Activated naive CD4-positive, alpha-beta T cell treated with anti-CD3 and anti-CD28 coated beads for 36 hours (primary cell): Measurements from ENCODE around the gene ZNF215. TPM values are rescaled to one million over a fixed set of nuclear protein-coding genes. Genes with fewer than 3 reads are reported as not detected.

Experiments used
- CTCF ChIA-PET: fragments of 350-600 bp; sonication (Branson Sonifier 250); formaldehyde crosslinking; loops from one replicate; lab custom pipeline; 2021; ENCODE audit warnings: antibody characterized with exemption; lab: Charles Lee
- DNase-seq: peaks from one replicate; pipeline ENCODE4 v3.0.0-alpha.2; 2020
- H3K27ac Mint-ChIP-seq: one replicate; pipeline ENCODE4 v1.8.0; 2021; ENCODE audit warnings: mild to moderate bottlenecking, mixed read lengths
- H3K27me3 Mint-ChIP-seq: one replicate; pipeline ENCODE4 v1.8.0; 2021; ENCODE audit warnings: low read depth, mixed read lengths
- H3K36me3 Mint-ChIP-seq: one replicate; pipeline ENCODE4 v1.8.0; 2021; ENCODE audit warnings: low read depth, mixed read lengths
- H3K4me1 Mint-ChIP-seq: one replicate; pipeline ENCODE4 v1.8.0; 2021; ENCODE audit warnings: low read depth, mixed read lengths
- H3K4me3 Mint-ChIP-seq: one replicate; pipeline ENCODE4 v1.8.0; 2021; ENCODE audit warnings: mild to moderate bottlenecking, moderate library complexity, mixed read lengths
- H3K9me3 Mint-ChIP-seq: one replicate; pipeline ENCODE4 v1.8.0; 2021; ENCODE audit warnings: mixed read lengths
- intact Hi-C: fragments of 100-400 bp; cut with micrococcal nuclease; formaldehyde crosslinking; loops from one replicate; pipeline ENCODE4 v1.15.1; 2023
- total RNA-seq, 2 experiments: library from RNA; stranded (reverse); gene quantifications; one replicate each; pipeline ENCODE4 v1.2.3, GENCODE V29; 2021

ZNF215 gene
- total RNA-seq, 2 experiments from 2014 or later = 0.99 to 1.1 TPM

- Mint-ChIP-seq H3K36me3 (no peaks in the 10 kb centered on the region), H3K4me3 (no peak overlapping the region), H3K27me3 (no peaks in the 10 kb centered on the region), H3K27ac (no peak overlapping the region), H3K9me3 (no peaks in the 10 kb centered on the region), H3K4me1 (no peaks in the 10 kb centered on the region)
- intact Hi-C loops = no loop called here
- DNase-seq = no peak
- CTCF ChIA-PET = interaction anchor here (1.2 kb wide), 1 partner anchor 157 kb away, joined by 3 read pairs; no protein-coding TSS in a partner anchor
Observed at GRCh38 chr11:6911378-6911777, 14.8 kb upstream of the ZNF215 start.

GRCh38 chr11:6911948-6912347, 14.3 kb upstream of the ZNF215 start:
- Mint-ChIP-seq H3K36me3 (no peaks in the 10 kb centered on the region), H3K9me3 (no peaks in the 10 kb centered on the region), H3K27ac (no peak overlapping the region), H3K4me3 (no peak overlapping the region), H3K27me3 (no peaks in the 10 kb centered on the region), H3K4me1 (no peaks in the 10 kb centered on the region)
- DNase-seq = no peak
- CTCF ChIA-PET = interaction anchor here (1.2 kb wide), 1 partner anchor 157 kb away, joined by 3 read pairs; no protein-coding TSS in a partner anchor
- intact Hi-C loops = no loop called here

- Mint-ChIP-seq H3K27ac (no peak overlapping the region), H3K4me3 (no peak overlapping the region), H3K9me3 (peaks cover 2% of the 10 kb centered on the region), H3K4me1 (no peaks in the 10 kb centered on the region), H3K36me3 (no peaks in the 10 kb centered on the region), H3K27me3 (peaks cover 11% of the 10 kb centered on the region)
- intact Hi-C loops = loop anchor here (10.0 kb wide), 1 partner anchor 105 kb away; no protein-coding TSS in a partner anchor
- CTCF ChIA-PET = no interaction called here
- DNase-seq = no peak
Observed at GRCh38 chr11:6919698-6920097, 6.5 kb upstream of the ZNF215 start.

GRCh38 chr11:6920702-6921101, 5.5 kb upstream of the ZNF215 start, which contains the start of gene OR2D3:
Gene OR2D3 (plus strand): TSS chr11:6921002. CDS start chr11:6921002, 0 bp downstream.
- Mint-ChIP-seq H3K27ac (no peak within 1 kb of the TSS), H3K36me3 (no peaks in the 10 kb centered on the region), H3K4me3 (no peak within 1 kb of the TSS), H3K27me3 (peaks cover 15% of the 10 kb centered on the region), H3K4me1 (peaks cover 2% of the 10 kb centered on the region), H3K9me3 (peaks cover 2% of the 10 kb centered on the region)
- intact Hi-C loops = loop anchor here (10.0 kb wide), 1 partner anchor 106 kb away; no protein-coding TSS in a partner anchor
- CTCF ChIA-PET = interaction anchor here (1.1 kb wide), 1 partner anchor 108 kb away, joined by 3 read pairs; no protein-coding TSS in a partner anchor
- no peak for DNase-seq

GRCh38 chr11:6925007-6925577, 1.1 kb upstream of the ZNF215 start:
- Mint-ChIP-seq H3K36me3 (no peaks in the 10 kb centered on the region), H3K27me3 (peaks cover 32% of the 10 kb centered on the region), H3K4me1 (peaks cover 16% of the 10 kb centered on the region), H3K27ac (no peak overlapping the region), H3K4me3 (no peak overlapping the region), H3K9me3 (no peaks in the 10 kb centered on the region)
- intact Hi-C loops = loop anchor here (10.0 kb wide), 1 partner anchor 110 kb away; no protein-coding TSS in a partner anchor
- CTCF ChIA-PET = interaction anchor here (0.7 kb wide), 1 partner anchor 61 kb away, joined by 4 read pairs; no protein-coding TSS in a partner anchor
- no peak for DNase-seq

- intact Hi-C loops = loop anchor here (10.0 kb wide), 1 partner anchor 111 kb away; no protein-coding TSS in a partner anchor
Observed at GRCh38 chr11:6925636-6926207, 504 bp upstream of the ZNF215 start.

GRCh38 chr11:6927030-6927617, 898 bp downstream of the ZNF215 start:
- Mint-ChIP-seq H3K27me3 (peaks cover 32% of the 10 kb centered on the region), H3K4me1 (peaks cover 16% of the 10 kb centered on the region), H3K27ac (no peak overlapping the region), H3K36me3 (no peaks in the 10 kb centered on the region), H3K4me3 (peak overlapping the region; percentile 81), H3K9me3 (no peaks in the 10 kb centered on the region)
- DNase-seq = no peak
- CTCF ChIA-PET = interaction anchor here (0.7 to 1.1 kb wide), 2 partner anchors 115 to 549 kb away, joined by 3 to 4 read pairs; no protein-coding TSS in a partner anchor
- intact Hi-C loops = loop anchor here (10.0 kb wide), 1 partner anchor 112 kb away; no protein-coding TSS in a partner anchor

More at GRCh38 chr11:6925636-6926207, 504 bp upstream of the ZNF215 start:
- DNase-seq = no peak
- Mint-ChIP-seq H3K36me3 (no peaks in the 10 kb centered on the region), H3K27me3 (peaks cover 32% of the 10 kb centered on the region), H3K9me3 (no peaks in the 10 kb centered on the region), H3K4me1 (peaks cover 16% of the 10 kb centered on the region), H3K27ac (no peak overlapping the region), H3K4me3 (peak overlapping the region; percentile 81)
- CTCF ChIA-PET = no interaction called here

GRCh38 chr11:6928916-6929315, 2.7 kb downstream of the ZNF215 start:
- no peak overlapping the region for H3K4me3 Mint-ChIP-seq
- peaks cover 34% of the 10 kb centered on the region for H3K27me3 Mint-ChIP-seq
- DNase-seq = no peak
- H3K27ac Mint-ChIP-seq = no peak overlapping the region
- H3K36me3 Mint-ChIP-seq = no peaks in the 10 kb centered on the region
- H3K9me3 Mint-ChIP-seq = no peaks in the 10 kb centered on the region
- CTCF ChIA-PET = no interaction called here
- intact Hi-C loops = loop anchor here (10.0 kb wide), 1 partner anchor 114 kb away; no protein-coding TSS in a partner anchor
- H3K4me1 Mint-ChIP-seq = peaks cover 16% of the 10 kb centered on the region

GRCh38 chr11:6931146-6931713, 5.0 kb downstream of the ZNF215 start:
- intact Hi-C loops = no loop called here
- Mint-ChIP-seq H3K9me3 (no peaks in the 10 kb centered on the region), H3K4me3 (no peak overlapping the region), H3K4me1 (peaks cover 9% of the 10 kb centered on the region), H3K27me3 (peaks cover 30% of the 10 kb centered on the region), H3K27ac (no peak overlapping the region), H3K36me3 (no peaks in the 10 kb centered on the region)
- DNase-seq = no peak
- CTCF ChIA-PET = no interaction called here

GRCh38 chr11:6932145-6932544, 5.9 kb downstream of the ZNF215 start:
- Mint-ChIP-seq H3K4me3 (no peak overlapping the region), H3K9me3 (no peaks in the 10 kb centered on the region)
- CTCF ChIA-PET = no interaction called here

GRCh38 chr11:6941970-6942369, 15.7 kb downstream of the ZNF215 start:
- Mint-ChIP-seq H3K4me3 (no peak overlapping the region), H3K9me3 (no peaks in the 10 kb centered on the region), H3K36me3 (no peaks in the 10 kb centered on the region), H3K4me1 (no peaks in the 10 kb centered on the region), H3K27me3 (no peaks in the 10 kb centered on the region), H3K27ac (no peak overlapping the region)
- DNase-seq = no peak
- CTCF ChIA-PET = no interaction called here
- intact Hi-C loops = no loop called here

More at GRCh38 chr11:6932145-6932544, 5.9 kb downstream of the ZNF215 start:
- Mint-ChIP-seq H3K27me3 (peaks cover 24% of the 10 kb centered on the region), H3K27ac (no peak overlapping the region), H3K4me1 (peaks cover 6% of the 10 kb centered on the region), H3K36me3 (no peaks in the 10 kb centered on the region)
- intact Hi-C loops = no loop called here
- peak; percentile 22 for DNase-seq

GRCh38 chr11:6943131-6943530, 16.9 kb downstream of the ZNF215 start:
- Mint-ChIP-seq H3K9me3 (no peaks in the 10 kb centered on the region), H3K4me1 (no peaks in the 10 kb centered on the region), H3K4me3 (no peak overlapping the region), H3K36me3 (no peaks in the 10 kb centered on the region), H3K27me3 (no peaks in the 10 kb centered on the region), H3K27ac (no peak overlapping the region)
- intact Hi-C loops = no loop called here
- DNase-seq = no peak
- CTCF ChIA-PET = no interaction called here
